ENCODE data around the gene SDHC. TPM values are rescaled to one million over a fixed set of nuclear protein-coding genes. Genes with fewer than 3 reads are reported as not detected.
"Not testable (repeated sequence)": the region's sequence is repeated elsewhere in the genome, so short reads cannot be mapped to it uniquely, and the experiment has no call there.

The SDHC gene
- total and polyA plus RNA-seq, 2 of the 8 experiments (the other 6 are each of a cell fraction or from before 2014, with no cell fraction given) = 224 to 305 TPM

- H2BK5ac ChIP-seq (ENCODE audit: low read depth, low read length); POLR2A ChIA-PET (ENCODE audit: partially characterized antibody); H4K8ac ChIP-seq (ENCODE audit: extremely low read depth, insufficient read depth, low read length); H4K5ac ChIP-seq (ENCODE audit: insufficient read length, low read depth, low read length); H2AFZ ChIP-seq (ENCODE audit: low read length); H4K20me1 ChIP-seq (replicated peaks in 1 of 2; ENCODE audit: control insufficient read depth in 1 of 2, insufficient read depth in 2 of 2, low read length in 2 of 2); H3K79me2 ChIP-seq (ENCODE audit: control insufficient read depth in 1 of 2, insufficient read depth in 2 of 2, low read length in 2 of 2); H2AK5ac ChIP-seq (ENCODE audit: low read depth, low read length); H3K4me3 ChIP-seq (ENCODE audit: extremely low read depth in 1 of 4, insufficient read depth in 2 of 4, low read depth in 3 of 4, low read length in 4 of 4); H2BK15ac ChIP-seq (ENCODE audit: low read length); H3K9ac ChIP-seq (replicated peaks in 1 of 4; ENCODE audit: extremely low read depth in 1 of 4, low read depth in 3 of 4, low read length in 3 of 4); H3K14ac ChIP-seq (ENCODE audit: insufficient read length); DNase-seq (ENCODE audit: low read depth in 1 of 2, low spot score in 2 of 2); H3K27ac ChIP-seq (ENCODE audit: low read depth, low read length); H3K4me1 ChIP-seq (replicated peaks in 1 of 4; ENCODE audit: control insufficient read depth in 3 of 4, insufficient read depth in 4 of 4, low read length in 3 of 4); H3K79me1 ChIP-seq (ENCODE audit: low read depth, low read length); H3K27me3 ChIP-seq (replicated peaks in 1 of 4; ENCODE audit: control insufficient read depth in 3 of 4, extremely low read depth in 1 of 4, insufficient read depth in 3 of 4, low read length in 3 of 4); H4K91ac ChIP-seq (replicated peaks; ENCODE audit: insufficient read length, low read length); H3K23me2 ChIP-seq (ENCODE audit: low read depth, low read length); H3K36me3 ChIP-seq (ENCODE audit: control insufficient read depth in 2 of 4, insufficient read depth in 4 of 4, low read length in 3 of 4); H2BK20ac ChIP-seq (ENCODE audit: low read length); H3K9me3 ChIP-seq (ENCODE audit: insufficient read depth in 2 of 2, low read depth in 1 of 2, low read length in 1 of 2); H3K18ac ChIP-seq (ENCODE audit: extremely low read depth, low read length); FAIRE-seq; H3K4ac ChIP-seq (replicated peaks; ENCODE audit: insufficient read length, low read depth, low read length); H2BK120ac ChIP-seq (replicated peaks; ENCODE audit: low read depth, low read length); H3K23ac ChIP-seq (ENCODE audit: insufficient read length); H3K4me2 ChIP-seq (ENCODE audit: insufficient read depth in 1 of 2, low read depth in 2 of 2, low read length in 2 of 2); H2BK12ac ChIP-seq (ENCODE audit: low read depth, low read length); H3K56ac ChIP-seq (replicated peaks; ENCODE audit: insufficient read length, low read depth, low read length): not testable (repeated sequence)
- 94% methylated on average over 4 of the region's 4 CpGs; no CpG with 5 or more reads in 1 of the 2 experiments for WGBS, 2 experiments (ENCODE audit: extremely low coverage in 1 of 2, insufficient coverage in 1 of 2, insufficient read length in 1 of 2, insufficient replicate concordance in 2 of 2, low coverage in 1 of 2, low lambda C conversion rate in 2 of 2, missing lambda C conversion rate in 1 of 2)
- CTCF ChIA-PET (ENCODE audit: partially characterized antibody) = interaction anchor here (0.7 to 1.1 kb wide), 4 partner anchors 10 to 210 kb away, joined by 3 read pairs; no protein-coding TSS in a partner anchor
Measured at GRCh38 chr1:161410636-161410970, 96.4 kb downstream of the SDHC start.

Small RNA genes within 50 kb of the gene (small RNA-seq; reads per million reads assigned to genes)
- not detected for gene AL592295.2 (ENCODE audit: insufficient read depth)
- not detected for gene RNU6-481P (ENCODE audit: insufficient read depth)

Other genes starting within 250 kb of the SDHC start
- gene ARHGAP30, start 244.5 kb upstream of the SDHC start, total RNA-seq (2021; fragmentation: NEBNext Ultra II Directional; extraction: Animal tissue kit (Norgen Biotek cat#: 25700)) = 0.39 and 0.40 TPM in 2 replicates
- gene ARHGAP30, start 244.5 kb upstream of the SDHC start, polyA plus RNA-seq (2011; rRNA removed) = 0.27 and 0.50 TPM in 2 replicates
- gene NECTIN4, start 224.8 kb upstream of the SDHC start, total RNA-seq (2021; fragmentation: NEBNext Ultra II Directional; extraction: Animal tissue kit (Norgen Biotek cat#: 25700)) = 0.19 and 0.29 TPM in 2 replicates
- 0.71 and 0.86 TPM in 2 replicates for gene NECTIN4, start 224.8 kb upstream of the SDHC start, polyA plus RNA-seq (2011; rRNA removed)
- gene KLHDC9, start 216.0 kb upstream of the SDHC start, total RNA-seq (2021; fragmentation: NEBNext Ultra II Directional; extraction: Animal tissue kit (Norgen Biotek cat#: 25700)) = 4.0 and 6.5 TPM in 2 replicates
- gene KLHDC9, start 216.0 kb upstream of the SDHC start, polyA plus RNA-seq (2011; rRNA removed) = 15.6 and 18.0 TPM in 2 replicates
- 71.2 and 74.7 TPM in 2 replicates for gene PFDN2, start 196.3 kb upstream of the SDHC start, total RNA-seq (2021; fragmentation: NEBNext Ultra II Directional; extraction: Animal tissue kit (Norgen Biotek cat#: 25700))
- 66.2 and 69.6 TPM in 2 replicates for gene PFDN2, start 196.3 kb upstream of the SDHC start, polyA plus RNA-seq (2011; rRNA removed)
- gene NIT1, start 196.3 kb upstream of the SDHC start, total RNA-seq (2021; fragmentation: NEBNext Ultra II Directional; extraction: Animal tissue kit (Norgen Biotek cat#: 25700)) = 40.4 and 40.6 TPM in 2 replicates
- 33.0 and 46.3 TPM in 2 replicates for gene NIT1, start 196.3 kb upstream of the SDHC start, polyA plus RNA-seq (2011; rRNA removed)
- gene DEDD, start 181.7 kb upstream of the SDHC start, total RNA-seq (2021; fragmentation: NEBNext Ultra II Directional; extraction: Animal tissue kit (Norgen Biotek cat#: 25700)) = 42.0 and 42.6 TPM in 2 replicates
- 55.9 and 61.7 TPM in 2 replicates for gene DEDD, start 181.7 kb upstream of the SDHC start, polyA plus RNA-seq (2011; rRNA removed)
- 67.8 and 71.0 TPM in 2 replicates for gene UFC1, start 160.4 kb upstream of the SDHC start, total RNA-seq (2021; fragmentation: NEBNext Ultra II Directional; extraction: Animal tissue kit (Norgen Biotek cat#: 25700))
- gene UFC1, start 160.4 kb upstream of the SDHC start, polyA plus RNA-seq (2011; rRNA removed) = 60.2 and 102 TPM in 2 replicates
- 23.9 and 28.2 TPM in 2 replicates for gene USP21, start 154.9 kb upstream of the SDHC start, total RNA-seq (2021; fragmentation: NEBNext Ultra II Directional; extraction: Animal tissue kit (Norgen Biotek cat#: 25700))
- gene USP21, start 154.9 kb upstream of the SDHC start, polyA plus RNA-seq (2011; rRNA removed) = 36.3 and 53.5 TPM in 2 replicates
- 32.1 and 40.4 TPM in 2 replicates for gene PPOX, start 148.0 kb upstream of the SDHC start, total RNA-seq (2021; fragmentation: NEBNext Ultra II Directional; extraction: Animal tissue kit (Norgen Biotek cat#: 25700))
- 37.7 and 39.4 TPM in 2 replicates for gene PPOX, start 148.0 kb upstream of the SDHC start, polyA plus RNA-seq (2011; rRNA removed)
- gene B4GALT3, start 136.9 kb upstream of the SDHC start, total RNA-seq (2021; fragmentation: NEBNext Ultra II Directional; extraction: Animal tissue kit (Norgen Biotek cat#: 25700)) = 42.3 and 45.5 TPM in 2 replicates
- gene B4GALT3, start 136.9 kb upstream of the SDHC start, polyA plus RNA-seq (2011; rRNA removed) = 43.0 and 61.2 TPM in 2 replicates
- 7.2 and 12.4 TPM in 2 replicates for gene ADAMTS4, start 115.3 kb upstream of the SDHC start, total RNA-seq (2021; fragmentation: NEBNext Ultra II Directional; extraction: Animal tissue kit (Norgen Biotek cat#: 25700))
- gene ADAMTS4, start 115.3 kb upstream of the SDHC start, polyA plus RNA-seq (2011; rRNA removed) = 4.6 and 6.4 TPM in 2 replicates
- gene NDUFS2, start 112.0 kb upstream of the SDHC start, total RNA-seq (2021; fragmentation: NEBNext Ultra II Directional; extraction: Animal tissue kit (Norgen Biotek cat#: 25700)) = 88.7 and 95.1 TPM in 2 replicates
- gene NDUFS2, start 112.0 kb upstream of the SDHC start, polyA plus RNA-seq (2011; rRNA removed) = 100 and 113 TPM in 2 replicates
- gene FCER1G, start 99.1 kb upstream of the SDHC start, total RNA-seq (2021; fragmentation: NEBNext Ultra II Directional; extraction: Animal tissue kit (Norgen Biotek cat#: 25700)) = 0.86 TPM in 1 of 2 replicates, not detected in the other
- gene FCER1G, start 99.1 kb upstream of the SDHC start, polyA plus RNA-seq (2011; rRNA removed) = 0.85 and 1.6 TPM in 2 replicates
- gene APOA2, start 90.8 kb upstream of the SDHC start, total RNA-seq (2021; fragmentation: NEBNext Ultra II Directional; extraction: Animal tissue kit (Norgen Biotek cat#: 25700)) = not detected in 2 replicates
- 0.41 TPM in 1 of 2 replicates, not detected in the other for gene APOA2, start 90.8 kb upstream of the SDHC start, polyA plus RNA-seq (2011; rRNA removed)
- 13.8 and 15.0 TPM in 2 replicates for gene TOMM40L, start 88.3 kb upstream of the SDHC start, total RNA-seq (2021; fragmentation: NEBNext Ultra II Directional; extraction: Animal tissue kit (Norgen Biotek cat#: 25700))
- gene TOMM40L, start 88.3 kb upstream of the SDHC start, polyA plus RNA-seq (2011; rRNA removed) = 11.4 and 14.2 TPM in 2 replicates
- not detected in 2 replicates for gene NR1I3, start 76.2 kb upstream of the SDHC start, total RNA-seq (2021; fragmentation: NEBNext Ultra II Directional; extraction: Animal tissue kit (Norgen Biotek cat#: 25700))
- not detected in 2 replicates for gene NR1I3, start 76.2 kb upstream of the SDHC start, polyA plus RNA-seq (2011; rRNA removed)
- gene PCP4L1, start 55.6 kb upstream of the SDHC start, total RNA-seq (2021; fragmentation: NEBNext Ultra II Directional; extraction: Animal tissue kit (Norgen Biotek cat#: 25700)) = 1.0 and 1.9 TPM in 2 replicates
- gene PCP4L1, start 55.6 kb upstream of the SDHC start, polyA plus RNA-seq (2011; rRNA removed) = 0.41 and 0.55 TPM in 2 replicates
- gene MPZ, start 4.4 kb upstream of the SDHC start, total RNA-seq (2021; fragmentation: NEBNext Ultra II Directional; extraction: Animal tissue kit (Norgen Biotek cat#: 25700)) = 4.1 and 6.1 TPM in 2 replicates
- 5.1 and 8.1 TPM in 2 replicates for gene MPZ, start 4.4 kb upstream of the SDHC start, polyA plus RNA-seq (2011; rRNA removed)
- gene CFAP126, start 53.5 kb downstream of the SDHC start, total RNA-seq (2021; fragmentation: NEBNext Ultra II Directional; extraction: Animal tissue kit (Norgen Biotek cat#: 25700)) = not detected in 2 replicates
- gene CFAP126, start 53.5 kb downstream of the SDHC start, polyA plus RNA-seq (2011; rRNA removed) = not detected in 2 replicates
- gene FCGR2A, start 191.1 kb downstream of the SDHC start, total RNA-seq (2021; fragmentation: NEBNext Ultra II Directional; extraction: Animal tissue kit (Norgen Biotek cat#: 25700)) = 0.55 and 0.71 TPM in 2 replicates
- gene FCGR2A, start 191.1 kb downstream of the SDHC start, polyA plus RNA-seq (2011; rRNA removed) = 0.28 and 0.86 TPM in 2 replicates
- gene HSPA6, start 210.2 kb downstream of the SDHC start, total RNA-seq (2021; fragmentation: NEBNext Ultra II Directional; extraction: Animal tissue kit (Norgen Biotek cat#: 25700)) = 0.15 and 0.17 TPM in 2 replicates
- gene HSPA6, start 210.2 kb downstream of the SDHC start, polyA plus RNA-seq (2011; rRNA removed) = 0.05 and 0.06 TPM in 2 replicates
- gene FCGR3A, start 235.4 kb downstream of the SDHC start, total RNA-seq (2021; fragmentation: NEBNext Ultra II Directional; extraction: Animal tissue kit (Norgen Biotek cat#: 25700)) = not detected in 2 replicates
- not detected in 2 replicates for gene FCGR3A, start 235.4 kb downstream of the SDHC start, polyA plus RNA-seq (2011; rRNA removed)

Measured in H1 (cell line).